WERI-Rb-1 (cell line): ENCODE results near the gene PCSK1.
A peak's percentile ranks its signal among the peaks of the same experiment; 100 is the strongest.

Source experiments
- DNase-seq: peaks from one replicate; pipeline ENCODE4 v3.0.0-alpha.2; 2020
- H3K27ac ChIP-seq: fragments of 250-450 bp; sonication (Bioruptor Pico); 2 replicates; pipeline ENCODE4 v1.5.1; 2020; ENCODE audit warnings: mild to moderate bottlenecking, moderate library complexity
- H3K27me3 ChIP-seq: fragments of 250-450 bp; sonication (Bioruptor Pico); 2 replicates; pipeline ENCODE4 v1.5.1; 2021; ENCODE audit warnings: mild to moderate bottlenecking, low read depth, moderate library complexity; ENCODE audit not compliant: insufficient read depth, severe bottlenecking
- H3K36me3 ChIP-seq: fragments of 250-450 bp; sonication (Bioruptor Pico); 2 replicates; pipeline ENCODE4 v1.5.1; 2020; ENCODE audit warnings: mild to moderate bottlenecking, moderate library complexity
- H3K4me3 ChIP-seq: 2 replicates; pipeline ENCODE4 v1.5.1; 2011; ENCODE audit warnings: low read depth, mild to moderate bottlenecking, control low read depth, low read length
- H3K9me3 ChIP-seq: fragments of 250-450 bp; sonication (Bioruptor Pico); 2 replicates; pipeline ENCODE4 v1.5.1; 2021; ENCODE audit warnings: mild to moderate bottlenecking, moderate library complexity; ENCODE audit not compliant: severe bottlenecking
- TF ChIP-seq, protein P1 (sequence below): IDR thresholded peaks from 2 replicates; pipeline ENCODE4 v1.5.1; 2011; ENCODE audit warnings: low read depth, mild to moderate bottlenecking, control low read depth, inconsistent platforms, low read length

The PCSK1 gene

DNA sequence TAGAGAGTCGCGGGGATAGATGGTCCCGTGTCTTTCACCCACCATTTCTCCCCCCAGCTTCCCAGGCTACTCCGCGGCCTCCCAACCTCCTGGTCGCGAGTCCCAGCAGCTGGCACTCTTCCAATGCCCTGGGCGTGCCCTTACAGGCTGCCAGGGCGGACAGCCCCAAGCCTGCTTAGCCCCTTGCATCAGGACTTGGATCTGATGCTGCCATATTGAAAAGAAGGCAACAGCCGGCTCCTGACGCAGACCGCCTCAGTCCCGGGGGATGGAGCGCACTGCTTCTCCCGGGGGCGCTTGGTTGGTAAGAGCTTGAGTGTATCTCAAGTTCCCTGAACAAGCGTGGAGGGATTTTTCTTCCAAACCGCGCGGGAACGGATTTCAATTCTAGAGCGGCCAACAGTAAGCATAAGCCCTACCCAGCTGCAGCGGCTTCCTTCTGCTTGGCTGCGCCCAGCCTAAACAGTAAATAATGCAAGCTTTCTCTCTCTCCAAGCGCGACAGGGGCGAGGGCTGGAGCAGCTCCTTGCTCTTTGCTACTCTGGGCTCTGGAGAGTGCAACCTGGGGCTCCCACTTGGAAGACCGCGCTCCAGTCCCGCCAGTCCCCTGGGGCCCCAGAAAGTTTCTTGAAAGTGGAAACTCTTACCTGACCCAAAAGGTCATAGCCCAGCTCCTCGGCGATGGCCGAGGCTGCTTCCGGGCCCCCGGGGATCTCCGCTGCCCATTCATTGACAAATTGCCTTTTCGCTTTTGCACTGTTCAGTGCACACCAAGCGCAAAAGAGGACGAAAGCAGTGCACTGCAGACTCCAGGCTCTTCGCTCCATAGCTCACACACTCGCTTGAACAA lies 607 bp downstream of the PCSK1 start:
- Histone ChIP-seq H3K27me3 (no peaks in the 10 kb centered on the region), H3K36me3 (no peaks in the 10 kb centered on the region), H3K27ac (no peak overlapping the region), H3K4me3 (peak overlapping the region; percentile 59), H3K9me3 (no peaks in the 10 kb centered on the region)
- TF ChIP-seq, protein P1, sequence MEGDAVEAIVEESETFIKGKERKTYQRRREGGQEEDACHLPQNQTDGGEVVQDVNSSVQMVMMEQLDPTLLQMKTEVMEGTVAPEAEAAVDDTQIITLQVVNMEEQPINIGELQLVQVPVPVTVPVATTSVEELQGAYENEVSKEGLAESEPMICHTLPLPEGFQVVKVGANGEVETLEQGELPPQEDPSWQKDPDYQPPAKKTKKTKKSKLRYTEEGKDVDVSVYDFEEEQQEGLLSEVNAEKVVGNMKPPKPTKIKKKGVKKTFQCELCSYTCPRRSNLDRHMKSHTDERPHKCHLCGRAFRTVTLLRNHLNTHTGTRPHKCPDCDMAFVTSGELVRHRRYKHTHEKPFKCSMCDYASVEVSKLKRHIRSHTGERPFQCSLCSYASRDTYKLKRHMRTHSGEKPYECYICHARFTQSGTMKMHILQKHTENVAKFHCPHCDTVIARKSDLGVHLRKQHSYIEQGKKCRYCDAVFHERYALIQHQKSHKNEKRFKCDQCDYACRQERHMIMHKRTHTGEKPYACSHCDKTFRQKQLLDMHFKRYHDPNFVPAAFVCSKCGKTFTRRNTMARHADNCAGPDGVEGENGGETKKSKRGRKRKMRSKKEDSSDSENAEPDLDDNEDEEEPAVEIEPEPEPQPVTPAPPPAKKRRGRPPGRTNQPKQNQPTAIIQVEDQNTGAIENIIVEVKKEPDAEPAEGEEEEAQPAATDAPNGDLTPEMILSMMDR, result no peak
- peak; percentile 39 for DNase-seq

DNA sequence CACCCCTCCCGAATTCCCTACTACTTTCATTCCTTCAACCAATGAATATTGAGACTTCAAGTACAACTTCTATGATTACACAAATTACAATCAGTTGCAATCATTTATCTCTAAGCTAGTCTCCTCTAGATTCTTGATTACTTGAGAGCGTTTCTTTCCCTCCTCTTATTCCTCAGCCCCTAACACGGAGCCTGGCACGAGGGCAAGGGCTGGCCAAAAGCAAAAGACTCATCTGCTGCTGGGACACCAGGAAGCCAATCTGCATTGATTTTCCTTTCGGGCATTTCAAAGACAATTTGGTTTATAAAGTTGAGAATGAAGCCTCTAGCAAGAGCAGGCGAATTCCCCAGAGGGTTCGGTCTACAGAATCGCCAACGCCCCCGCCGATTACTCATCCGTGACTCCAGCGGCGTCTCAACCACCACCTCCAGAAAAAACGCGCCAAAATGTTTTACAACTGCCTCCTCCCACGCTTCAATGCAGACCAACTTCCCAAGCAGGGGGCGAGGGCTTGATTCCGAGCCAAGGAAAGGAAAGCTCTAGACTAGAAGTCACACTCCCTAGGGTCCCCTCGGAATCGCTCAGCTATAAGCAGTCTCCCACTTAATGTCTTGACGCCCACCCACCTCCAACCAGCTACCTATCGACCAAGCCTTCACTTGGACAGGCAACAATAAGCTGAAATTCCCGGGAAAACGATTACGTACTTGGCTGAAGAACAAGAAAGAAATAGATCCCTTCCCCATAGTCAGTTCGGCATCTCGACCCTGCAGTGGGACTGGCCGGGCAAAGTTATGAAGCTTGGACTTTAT lies 1.5 kb downstream of the PCSK1 start:
- H3K9me3 ChIP-seq, result no peaks in the 10 kb centered on the region
- no peaks in the 10 kb centered on the region for H3K36me3 ChIP-seq
- no peaks in the 10 kb centered on the region for H3K27me3 ChIP-seq
- no peak for DNase-seq
- H3K27ac ChIP-seq, result no peak overlapping the region
- TF ChIP-seq, protein P1, result no peak
- no peak overlapping the region for H3K4me3 ChIP-seq

DNA sequence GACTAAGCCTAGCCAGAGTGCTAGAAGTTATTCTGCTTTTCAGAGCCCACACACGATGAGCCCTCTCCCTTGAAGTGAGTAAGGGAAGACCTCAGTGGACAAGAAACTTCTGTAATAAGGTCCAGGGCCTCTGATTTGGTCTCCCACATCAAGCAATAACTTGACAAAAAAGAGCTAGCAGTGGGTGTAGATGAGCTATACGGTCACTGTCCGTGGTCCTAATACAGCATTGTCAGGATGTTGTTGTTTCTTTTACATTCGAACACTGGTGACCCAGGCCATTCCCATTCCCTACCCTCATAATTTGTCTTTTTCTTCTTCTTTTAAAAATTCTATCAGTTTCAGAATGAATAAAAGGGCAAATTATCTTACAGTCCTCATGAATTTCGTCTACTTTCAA lies 5.2 kb downstream of the PCSK1 start:
- DNase-seq, result no peak
- no peaks in the 10 kb centered on the region for H3K27me3 ChIP-seq
- TF ChIP-seq, protein P1, result no peak

DNA sequence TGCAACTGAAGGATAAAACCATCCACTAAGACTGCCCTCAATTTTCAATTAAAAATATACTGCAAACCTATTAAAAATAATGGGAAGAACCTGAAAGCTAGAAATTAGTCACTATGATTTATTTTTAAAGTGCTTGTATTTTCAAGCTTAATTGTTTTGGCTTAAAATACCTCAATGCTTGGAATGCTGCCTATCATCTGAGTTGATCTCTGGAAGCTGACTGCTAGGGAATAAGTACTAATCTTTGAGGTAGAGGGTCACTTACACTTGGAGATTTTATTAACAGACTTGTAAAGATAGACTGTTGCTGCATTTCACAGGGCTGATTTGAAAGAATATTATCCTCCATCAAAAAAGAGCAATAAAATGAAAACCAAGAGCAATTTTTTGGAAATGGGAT lies 6.2 kb downstream of the PCSK1 start:
- Histone ChIP-seq H3K27me3 (no peaks in the 10 kb centered on the region), H3K36me3 (no peaks in the 10 kb centered on the region), H3K27ac (no peak overlapping the region), H3K9me3 (no peaks in the 10 kb centered on the region), H3K4me3 (no peak overlapping the region)
- TF ChIP-seq, protein P1, result no peak
- no peak for DNase-seq

More for the DNA sequence above, 5.2 kb downstream of the PCSK1 start:
- Histone ChIP-seq H3K9me3 (no peaks in the 10 kb centered on the region), H3K4me3 (no peak overlapping the region), H3K27ac (no peak overlapping the region), H3K36me3 (no peaks in the 10 kb centered on the region)

DNA sequence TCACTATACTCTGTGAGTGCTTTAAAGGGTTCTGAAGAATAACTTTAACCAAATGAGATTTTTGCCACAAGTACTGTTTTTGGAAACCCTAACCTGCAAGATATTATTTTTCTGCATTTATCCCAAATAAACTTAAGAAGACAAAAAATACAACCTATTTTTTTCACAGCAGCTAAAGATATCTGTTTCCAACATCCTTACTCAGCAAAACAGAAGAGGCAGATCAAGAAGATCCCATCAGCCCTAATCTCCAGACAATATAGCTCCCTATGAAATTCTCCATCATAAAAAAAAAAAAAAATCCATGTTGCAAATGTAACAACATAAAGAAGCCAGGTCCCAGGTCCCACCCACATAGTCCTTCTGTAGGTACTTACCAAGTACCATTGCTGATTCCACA lies 7.6 kb downstream of the PCSK1 start:
- TF ChIP-seq, protein P1, result no peak
- no peak for DNase-seq
- Histone ChIP-seq H3K36me3 (no peaks in the 10 kb centered on the region), H3K27ac (no peak overlapping the region), H3K9me3 (no peaks in the 10 kb centered on the region), H3K4me3 (no peak overlapping the region), H3K27me3 (no peaks in the 10 kb centered on the region)
